Dedifferentiated amniotic fluid mesenchymal stem cell (primary cell): ENCODE results near the gene ANGPTL4.
"Not testable (repeated sequence)": the region's sequence is repeated elsewhere in the genome, so short reads cannot be mapped to it uniquely, and the experiment has no call there.

Source experiments
- DNase-seq: peaks from one replicate; pipeline ENCODE4 v3.0.0-alpha.2; 2016; ENCODE audit errors: extremely low spot score

ANGPTL4 gene

GRCh38 chr19:8361921-8362793 lies 1.8 kb upstream of the ANGPTL4 start:
- peak; percentile 98 for DNase-seq

GRCh38 chr19:8366121-8366581 lies 2.2 kb downstream of the ANGPTL4 start:
- no peak for DNase-seq

GRCh38 chr19:8366961-8367326 lies 3.0 kb downstream of the ANGPTL4 start:
- DNase-seq: peak; percentile 10

- DNase-seq: peak; percentile 93
These were observed 3.5 kb downstream of the ANGPTL4 start for GRCh38 chr19:8367327-8368001.

GRCh38 chr19:8370176-8371010 lies 6.4 kb downstream of the ANGPTL4 start:
- no peak for DNase-seq

GRCh38 chr19:8371011-8371804 lies 7.3 kb downstream of the ANGPTL4 start:
- no peak for DNase-seq

- DNase-seq: no peak
These were observed 10.2 kb downstream of the ANGPTL4 start for GRCh38 chr19:8373867-8374813.

GRCh38 chr19:8375766-8376165 lies 11.8 kb downstream of the ANGPTL4 start:
- not testable (repeated sequence) for DNase-seq

GRCh38 chr19:8376373-8376974 lies 12.5 kb downstream of the ANGPTL4 start:
- not testable (repeated sequence) for DNase-seq

- no peak for DNase-seq
These were observed 13.6 kb downstream of the ANGPTL4 start for GRCh38 chr19:8377598-8377997.

- DNase-seq: not testable (repeated sequence)
These were observed 15.4 kb downstream of the ANGPTL4 start for GRCh38 chr19:8379156-8379891.

- not testable (repeated sequence) for DNase-seq
These were observed 20.6 kb downstream of the ANGPTL4 start for GRCh38 chr19:8384569-8384968.

- DNase-seq: not testable (repeated sequence)
These were observed 21.1 kb downstream of the ANGPTL4 start for GRCh38 chr19:8385103-8385502.

GRCh38 chr19:8385566-8385965 lies 21.6 kb downstream of the ANGPTL4 start:
- not testable (repeated sequence) for DNase-seq

- DNase-seq: not testable (repeated sequence)
These were observed 22.5 kb downstream of the ANGPTL4 start for GRCh38 chr19:8386419-8386818.

GRCh38 chr19:8386990-8387389 lies 23.0 kb downstream of the ANGPTL4 start:
- DNase-seq: no peak

GRCh38 chr19:8387688-8388611 lies 24.0 kb downstream of the ANGPTL4 start:
- no peak for DNase-seq

- DNase-seq: no peak
These were observed 24.6 kb downstream of the ANGPTL4 start for GRCh38 chr19:8388612-8388958.
